Thyroid gland (tissue), 4 donors: ENCODE measurements around the gene CHRFAM7A. TPM values are rescaled to one million over a fixed set of nuclear protein-coding genes. Genes with fewer than 3 reads are reported as not detected.
"Not testable (repeated sequence)": the region's sequence is repeated elsewhere in the genome, so short reads cannot be mapped to it uniquely, and the experiment has no call there.

ENCODE experiments used
- DNase-seq, 2 donors: peaks; one replicate each; pipeline ENCODE4 v3.0.0-alpha.2; 2019
- H3K27ac ChIP-seq, 3 donors: fragments of 200-600 bp; sonication (generic); 1 replicate in 2 of 3; 2 replicates in 1 of 3; pipeline ENCODE4 v1.5.1; 2016 to 2019; ENCODE audit warnings: mild to moderate bottlenecking in 1 of 3, moderate library complexity in 1 of 3
- H3K27me3 ChIP-seq: fragments of 200-600 bp; sonication (generic); one replicate; pipeline ENCODE4 v1.5.1; 2019
- H3K36me3 ChIP-seq, 2 donors: fragments of 200-600 bp; sonication (generic); one replicate each; pipeline ENCODE4 v1.5.1; 2016 to 2019
- H3K4me1 ChIP-seq, 2 donors: fragments of 200-600 bp; sonication (generic); one replicate each; pipeline ENCODE4 v1.5.1; 2017 to 2019
- H3K4me3 ChIP-seq, 3 donors: fragments of 200-600 bp; sonication (generic); replicated peaks in 1 of 3; 1 replicate in 2 of 3; 2 replicates in 1 of 3; pipeline ENCODE4 v1.5.1; 2016; ENCODE audit warnings: mild to moderate bottlenecking in 1 of 3
- H3K9me3 ChIP-seq: fragments of 200-600 bp; sonication (generic); one replicate; pipeline ENCODE4 v1.5.1; 2017
- CTCF ChIP-seq, 6 experiments: fragments of 200-600 bp in 3 of 6; fragments of 450-650 bp in 3 of 6; sonication (generic) in 3 of 6; IDR thresholded peaks; one replicate each; pipeline ENCODE4 v1.5.1; 2016 to 2019; ENCODE audit warnings: antibody characterized with exemption in 6 of 6, mild to moderate bottlenecking in 2 of 6, inconsistent platforms in 1 of 6, moderate library complexity in 1 of 6
- WGBS, 2 donors: methylation state at CpG; one replicate each; pipeline ENCODE4 v1.1.5; 2017; 5-methylcytosine and 5-hydroxymethylcytosine counted together
- intact Hi-C: fragments of 100-400 bp; cut with DNase I; formaldehyde crosslinking; loops from one replicate; pipeline ENCODE4 v1.15.1; 2023
- small RNA-seq: library from RNA; depleted of rRNA; stranded (forward); fragments of <200 nt; gene quantifications from one replicate; pipeline ENCODE3, GENCODE V24; 2016
- total RNA-seq, 4 donors: library from RNA; depleted of rRNA; stranded (reverse); fragments of >200 nt; gene quantifications; one replicate each; pipeline ENCODE4 v1.2.3, GENCODE V29; 2016

CHRFAM7A gene
- total RNA-seq, 4 donors from 2014 or later = 4.8 to 36.0 (median 23.4) TPM

GRCh38 chr15:30326145-30326544, 67.2 kb downstream of the CHRFAM7A start:
- H3K4me3 ChIP-seq, H3K36me3 ChIP-seq, DNase-seq, H3K27ac ChIP-seq, H3K27me3 ChIP-seq, H3K4me1 ChIP-seq, H3K9me3 ChIP-seq, intact Hi-C loops: not testable (repeated sequence)
- 69 to 71% methylated on average over 13 of the region's 13 CpGs for WGBS, 2 donors
- TF ChIP-seq CTCF (IDR thresholded peaks at IDR 0.05) = peak in 2 of 6 experiments; percentile 59 to 73

GRCh38 chr15:30321063-30321462, 72.3 kb downstream of the CHRFAM7A start:
- H3K4me3 ChIP-seq, H3K4me1 ChIP-seq, H3K27ac ChIP-seq, H3K36me3 ChIP-seq, H3K9me3 ChIP-seq, intact Hi-C loops, DNase-seq, H3K27me3 ChIP-seq: not testable (repeated sequence)
- no CpG with 5 or more reads among the region's 5 CpGs for WGBS, 2 donors

GRCh38 chr15:30315704-30316103, 77.6 kb downstream of the CHRFAM7A start:
- DNase-seq, H3K27me3 ChIP-seq, H3K9me3 ChIP-seq, H3K4me3 ChIP-seq, intact Hi-C loops, H3K36me3 ChIP-seq, H3K4me1 ChIP-seq, H3K27ac ChIP-seq: not testable (repeated sequence)
- WGBS, 2 donors = no CpG with 5 or more reads among the region's 3 CpGs

- H3K9me3 ChIP-seq, H3K27ac ChIP-seq, H3K4me1 ChIP-seq, intact Hi-C loops, H3K27me3 ChIP-seq, DNase-seq, H3K36me3 ChIP-seq, H3K4me3 ChIP-seq: not testable (repeated sequence)
Observed at GRCh38 chr15:30310575-30310974, 82.8 kb downstream of the CHRFAM7A start.

Small RNA genes lying within 50 kb of the gene (small RNA-seq; reads per million reads assigned to genes)
- not detected for gene AC019322.2
- gene RF00019 = not detected
- not detected for gene RF00096
- not detected for gene RN7SL196P

Other genes with a start within 250 kb of the CHRFAM7A start
- 10 to 100 TPM; 11.8 to 25.0 (median 23.4) TPM for gene GOLGA8R, start 20.7 kb upstream of the CHRFAM7A start, total RNA-seq
- 10 to 100 TPM; 19.6 to 71.2 (median 28.8) TPM for gene GOLGA8Q, start 158.5 kb upstream of the CHRFAM7A start, total RNA-seq
- 1 to 10 TPM in 3 of 4 donors, under 1 TPM in 1; 0.79 to 3.1 (median 2.3) TPM for gene GOLGA8H, start 210.5 kb upstream of the CHRFAM7A start, total RNA-seq